SH-SY5Y (cell line): Measurements from ENCODE around the gene ASB10.

Source experiments
- GATA2 ChIP-seq: IDR thresholded peaks from 2 replicates; pipeline ENCODE4 v1.6.1; 2011; ENCODE audit warnings: mild to moderate bottlenecking, low read depth, low read length
- GATA3 ChIP-seq: IDR thresholded peaks from 2 replicates; pipeline ENCODE4 v1.6.1; 2011; ENCODE audit warnings: low read depth, mild to moderate bottlenecking, low read length, moderate library complexity

Gene ASB10

GRCh38 chr7:151204383-151205032 lies 17.5 kb upstream of the ASB10 start:
- no peak for TF ChIP-seq GATA2
- no peak for TF ChIP-seq GATA3

DNA sequence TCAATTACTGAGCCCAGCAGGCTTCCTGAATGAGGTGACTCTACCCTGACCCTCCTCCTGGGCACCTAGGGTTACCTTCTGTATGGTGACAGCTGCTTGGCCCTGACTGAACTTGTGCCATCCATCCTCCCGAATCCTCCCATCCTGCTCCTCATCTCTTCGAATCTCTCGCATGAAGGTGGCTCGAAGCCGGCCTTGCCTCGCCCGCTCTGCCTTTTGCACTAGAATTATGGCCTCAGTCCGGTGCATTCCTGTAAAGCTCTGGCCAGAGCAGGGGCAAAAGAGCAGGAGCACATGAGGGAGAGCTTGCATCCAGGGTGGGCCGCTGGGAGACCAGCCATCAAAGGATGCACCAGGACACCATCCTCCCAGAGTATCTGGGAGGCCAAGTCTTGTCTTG lies 15.8 kb upstream of the ASB10 start:
- TF ChIP-seq GATA2 (no peak), GATA3 (no peak)

DNA sequence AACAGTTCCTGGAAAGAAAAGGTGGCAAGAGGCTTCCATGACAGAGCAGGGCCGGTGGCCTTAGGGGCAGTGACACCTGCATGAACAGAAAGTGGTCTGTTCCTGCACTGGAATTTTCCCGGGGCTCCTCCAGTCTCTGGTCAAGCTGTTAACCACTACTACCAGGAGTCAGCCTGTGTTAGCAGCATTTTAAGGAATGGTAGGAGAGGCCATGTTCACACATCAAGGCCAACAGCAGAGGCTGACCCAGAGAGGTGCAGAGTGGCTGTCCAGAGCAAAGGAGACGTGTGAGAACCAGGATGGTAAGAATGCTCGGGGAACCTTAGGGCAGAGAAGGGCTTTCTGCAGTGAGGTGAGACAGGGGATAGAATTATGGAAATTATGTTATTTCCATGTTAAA lies 14.7 kb upstream of the ASB10 start:
- TF ChIP-seq GATA2, result no peak
- no peak for TF ChIP-seq GATA3

DNA sequence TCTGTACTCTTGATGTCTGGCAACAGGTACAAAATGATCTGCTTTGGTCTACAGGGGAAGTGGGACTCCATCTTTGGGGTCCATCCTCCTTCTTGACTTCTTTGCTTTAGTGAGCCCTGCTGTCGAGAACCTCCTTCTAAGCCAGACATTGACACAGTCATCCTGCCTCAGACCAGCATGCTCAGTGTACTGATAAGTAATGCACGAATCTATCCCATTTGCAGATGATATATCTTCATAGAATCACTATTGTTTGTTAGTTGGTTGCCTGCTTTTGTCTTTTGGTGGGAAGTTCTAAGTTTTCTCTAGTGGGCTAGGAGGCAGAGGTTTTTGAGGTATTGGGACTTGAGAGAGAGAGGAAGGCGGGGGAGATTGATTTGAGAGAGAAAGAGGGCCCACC lies 14.3 kb upstream of the ASB10 start:
- TF ChIP-seq GATA3 (no peak), GATA2 (no peak)

DNA sequence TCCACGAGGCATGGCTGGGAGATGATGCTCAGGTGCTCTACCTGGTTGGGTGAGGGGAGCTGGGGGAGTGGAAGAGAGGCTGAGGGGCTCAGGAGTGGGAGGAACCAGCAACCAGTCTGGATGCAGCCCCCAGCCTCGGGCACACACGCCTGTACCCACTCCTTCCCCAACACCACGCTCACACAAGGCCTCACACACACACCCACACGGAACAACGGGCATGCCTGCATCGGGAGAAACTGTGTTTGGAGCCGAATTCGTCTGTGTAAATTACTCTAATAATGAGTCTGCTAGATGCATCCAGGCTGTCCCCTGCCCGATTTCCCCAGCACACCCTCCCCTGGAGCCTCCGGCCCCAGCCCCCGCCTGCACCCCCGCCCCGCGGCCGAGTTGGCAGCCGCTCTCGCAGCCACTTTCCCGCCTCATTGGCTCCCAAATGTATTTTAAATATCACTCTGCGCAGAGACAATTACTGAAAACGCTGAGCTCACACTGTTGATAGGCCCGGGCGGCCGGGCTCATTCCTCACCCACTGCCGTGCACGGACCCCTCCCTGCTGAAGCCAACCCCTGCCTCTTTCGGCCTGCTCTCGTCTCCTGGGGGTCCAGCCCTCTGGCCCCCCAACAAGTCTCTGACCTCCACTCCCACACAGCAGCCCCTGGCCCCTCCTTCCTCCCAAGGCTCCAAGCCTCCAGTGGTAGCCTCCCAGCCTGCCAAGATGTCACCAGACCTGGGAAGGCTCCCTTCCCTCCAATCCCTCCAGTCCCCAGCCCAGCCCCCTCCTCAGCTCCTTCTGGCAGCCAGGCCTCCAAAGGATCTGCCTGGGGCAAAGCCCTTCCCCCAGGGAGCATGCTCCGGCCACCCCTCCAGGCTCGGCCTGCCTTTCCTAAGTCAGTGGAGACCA lies 12.1 kb upstream of the ASB10 start:
- TF ChIP-seq GATA2, result no peak

DNA sequence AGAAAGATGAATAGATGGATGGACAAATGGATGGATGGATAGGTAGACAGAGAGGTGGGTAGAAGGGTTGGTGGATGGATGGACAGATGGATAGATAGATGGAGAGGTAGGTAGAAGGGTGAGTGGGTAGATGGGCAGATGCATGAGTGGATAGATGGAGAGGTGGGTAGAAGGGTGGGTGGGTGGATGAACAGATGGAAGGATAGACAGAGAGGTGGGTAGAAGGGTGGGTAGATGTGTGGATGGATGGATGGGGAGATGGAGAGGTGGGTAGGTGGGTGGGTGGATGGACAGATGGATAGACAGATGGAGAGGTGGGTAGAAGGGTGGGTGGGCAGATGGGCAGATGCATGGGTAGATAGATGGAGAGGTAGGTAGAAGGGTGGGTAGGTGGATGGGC lies 10.9 kb upstream of the ASB10 start:
- no peak for TF ChIP-seq GATA3
- TF ChIP-seq GATA2, result no peak

- TF ChIP-seq GATA2, result no peak
- no peak for TF ChIP-seq GATA3
Measured at GRCh38 chr7:151195616-151196450, 8.8 kb upstream of the ASB10 start.

DNA sequence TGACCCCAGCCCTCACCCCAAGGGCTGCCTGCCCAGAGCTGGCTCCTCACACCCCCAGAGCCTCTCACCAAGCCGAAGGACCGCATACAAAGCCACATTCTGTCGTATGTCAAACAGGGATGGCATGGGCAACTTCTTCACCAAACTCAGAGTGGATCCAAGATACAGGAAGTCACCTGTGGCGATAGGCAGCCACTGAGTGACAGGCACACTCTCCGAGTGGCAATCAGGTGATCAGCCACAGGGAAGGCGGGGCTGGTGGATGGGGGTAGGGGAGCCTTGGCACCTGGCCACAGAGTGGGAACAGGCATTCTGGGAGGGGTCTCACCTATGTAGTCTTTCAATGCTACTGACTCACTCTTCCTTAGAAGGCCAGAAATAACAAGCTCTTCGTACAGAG lies 7.1 kb upstream of the ASB10 start:
- no peak for TF ChIP-seq GATA2
- TF ChIP-seq GATA3, result no peak

- TF ChIP-seq GATA3, result no peak
Measured at GRCh38 chr7:151193203-151193978, 6.3 kb upstream of the ASB10 start.

DNA sequence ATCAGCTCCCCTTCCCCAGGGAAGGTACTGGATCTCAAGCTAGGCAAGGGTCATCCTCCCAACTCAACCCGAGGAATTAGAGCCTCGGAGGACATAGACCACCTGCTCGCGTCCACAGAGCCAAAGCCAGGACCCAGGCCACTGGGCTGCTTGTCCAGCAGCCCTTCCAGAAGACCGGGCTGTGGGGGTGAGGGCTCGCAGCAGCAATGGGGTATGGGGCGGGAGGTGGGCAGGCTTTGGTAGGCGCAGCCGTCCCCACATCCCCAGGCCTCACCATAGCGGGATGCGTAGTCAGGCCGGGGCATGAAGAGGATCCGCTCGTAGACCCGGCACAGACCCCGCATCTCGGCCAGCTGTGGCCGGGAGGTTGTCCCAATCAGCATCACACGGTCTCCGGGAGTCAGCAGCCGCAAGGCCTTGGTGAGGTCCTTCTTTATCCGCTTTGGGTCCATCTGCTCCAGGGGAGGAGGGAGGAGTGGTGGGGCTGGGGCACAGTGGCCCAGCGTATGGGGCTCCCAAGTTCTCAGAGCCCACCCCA lies 5.0 kb upstream of the ASB10 start:
- TF ChIP-seq GATA2 (no peak), GATA3 (no peak)

GRCh38 chr7:151191544-151191943 lies 4.5 kb upstream of the ASB10 start:
- TF ChIP-seq GATA2 (no peak), GATA3 (no peak)

GRCh38 chr7:151189038-151189437 lies 2.0 kb upstream of the ASB10 start:
- TF ChIP-seq GATA2 (no peak), GATA3 (no peak)

- TF ChIP-seq GATA2 (no peak), GATA3 (no peak)
Measured at GRCh38 chr7:151188252-151188542, 1.1 kb upstream of the ASB10 start.
